Measurements from ENCODE around the gene RAB3C.
A peak's percentile ranks its signal among the peaks of the same experiment; 100 is the strongest.

Gene RAB3C

GRCh38 chr5:58778888-58779287, 196.0 kb downstream of the RAB3C start:
- DNase-seq = no peak

GRCh38 chr5:58786035-58786434, 203.2 kb downstream of the RAB3C start:
- DNase-seq = no peak

GRCh38 chr5:58786711-58787303, 203.9 kb downstream of the RAB3C start:
- no peak for DNase-seq

GRCh38 chr5:58787987-58788386, 205.1 kb downstream of the RAB3C start:
- peak; percentile 84 for DNase-seq

GRCh38 chr5:58793888-58794657, 211.2 kb downstream of the RAB3C start:
- DNase-seq = no peak

- DNase-seq = no peak
Measured at GRCh38 chr5:58794875-58795274, 212.0 kb downstream of the RAB3C start.

- DNase-seq = no peak
Measured at GRCh38 chr5:58795327-58795726, 212.5 kb downstream of the RAB3C start.

- no peak for DNase-seq
Measured at GRCh38 chr5:58797021-58797420, 214.1 kb downstream of the RAB3C start.

- DNase-seq = no peak
Measured at GRCh38 chr5:58800356-58800755, 217.5 kb downstream of the RAB3C start.

- no peak for DNase-seq
Measured at GRCh38 chr5:58800861-58801540, 218.1 kb downstream of the RAB3C start.

- DNase-seq = no peak
Measured at GRCh38 chr5:58803056-58803455, 220.2 kb downstream of the RAB3C start.

GRCh38 chr5:58804291-58804690, 221.4 kb downstream of the RAB3C start:
- DNase-seq = no peak

GRCh38 chr5:58810086-58810485, 227.2 kb downstream of the RAB3C start:
- no peak for DNase-seq

GRCh38 chr5:58813855-58814254, 231.0 kb downstream of the RAB3C start:
- DNase-seq = no peak

GRCh38 chr5:58816181-58816731, 233.4 kb downstream of the RAB3C start:
- no peak for DNase-seq

GRCh38 chr5:58818465-58818864, 235.6 kb downstream of the RAB3C start:
- DNase-seq = no peak

GRCh38 chr5:58825441-58825840, 242.6 kb downstream of the RAB3C start:
- DNase-seq = no peak

- no peak for DNase-seq
Measured at GRCh38 chr5:58825899-58826298, 243.0 kb downstream of the RAB3C start.

GRCh38 chr5:58827463-58827862, 244.6 kb downstream of the RAB3C start:
- no peak for DNase-seq

- DNase-seq = no peak
Measured at GRCh38 chr5:58828258-58828657, 245.4 kb downstream of the RAB3C start.

GRCh38 chr5:58834242-58835225, 251.7 kb downstream of the RAB3C start:
- no peak for DNase-seq

GRCh38 chr5:58836351-58836750, 253.5 kb downstream of the RAB3C start:
- no peak for DNase-seq

- no peak for DNase-seq
Measured at GRCh38 chr5:58838729-58839128, 255.9 kb downstream of the RAB3C start.
